ENCODE data around the gene SLC25A53.

DNA sequence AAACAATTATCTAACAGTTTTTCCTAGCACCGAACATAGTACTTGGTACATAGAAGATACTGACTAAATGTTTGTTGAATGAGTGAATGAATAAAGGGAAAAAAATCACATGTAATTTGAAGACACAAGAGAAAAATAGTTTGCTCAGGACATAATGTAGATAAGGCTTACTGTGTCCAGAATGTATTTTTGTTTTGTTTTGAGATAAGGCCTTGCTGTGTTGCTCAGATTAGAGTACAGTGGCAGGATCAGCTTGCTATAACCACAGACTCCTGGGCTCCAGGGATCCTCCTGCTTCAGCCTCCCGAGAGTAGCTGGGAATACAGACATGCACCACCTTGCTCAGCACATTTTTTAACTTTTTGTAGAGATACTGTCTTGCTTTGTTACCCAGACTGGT, 16.0 kb upstream of the SLC25A53 start:
- TF ChIP-seq POLR2AphosphoS5 (IDR thresholded peaks at IDR 0.05; ENCODE audit: insufficient read depth in 1 of 2, low read depth in 1 of 2) (no peak), CTCF (IDR thresholded peaks at IDR 0.05) (no peak), POLR2A (IDR thresholded peaks at IDR 0.05) (no peak)
